Epidermal melanocyte (primary cell): ENCODE measurements around the gene NOMO2.
"Not testable (repeated sequence)": the region's sequence is repeated elsewhere in the genome, so short reads cannot be mapped to it uniquely, and the experiment has no call there.

ENCODE experiments used
- DNase-seq: peaks from one replicate; pipeline ENCODE4 v3.0.0; 2011; ENCODE audit warnings: low spot score; ENCODE audit not compliant: insufficient read length

Gene NOMO2

GRCh38 chr16:18561727-18562314 is at the start of gene NOMO2:
NOMO2 (minus strand) TSS chr16:18562097; CDS start chr16:18562040, 57 bp downstream.
- not testable (repeated sequence) for DNase-seq

GRCh38 chr16:18610147-18610803 is 48.4 kb upstream of the NOMO2 start:
- not testable (repeated sequence) for DNase-seq

GRCh38 chr16:18608271-18608670 is 46.4 kb upstream of the NOMO2 start:
- DNase-seq, result not testable (repeated sequence)

GRCh38 chr16:18603572-18604246 is 41.8 kb upstream of the NOMO2 start:
- DNase-seq, result not testable (repeated sequence)

GRCh38 chr16:18598582-18598981 is 36.7 kb upstream of the NOMO2 start:
- not testable (repeated sequence) for DNase-seq

GRCh38 chr16:18597734-18598133 is 35.8 kb upstream of the NOMO2 start:
- DNase-seq, result not testable (repeated sequence)

- not testable (repeated sequence) for DNase-seq
These were observed 35.4 kb upstream of the NOMO2 start for GRCh38 chr16:18597319-18597718.

- DNase-seq, result not testable (repeated sequence)
These were observed 33.9 kb upstream of the NOMO2 start for GRCh38 chr16:18595796-18596195.

- peak; percentile 7 for DNase-seq
These were observed 33.0 kb upstream of the NOMO2 start for GRCh38 chr16:18594880-18595279.

GRCh38 chr16:18593904-18594303 is 32.0 kb upstream of the NOMO2 start:
- DNase-seq, result not testable (repeated sequence)

GRCh38 chr16:18592982-18593381 is 31.1 kb upstream of the NOMO2 start:
- not testable (repeated sequence) for DNase-seq

- DNase-seq, result not testable (repeated sequence)
These were observed 30.0 kb upstream of the NOMO2 start for GRCh38 chr16:18591908-18592307.

GRCh38 chr16:18591441-18591840 is 29.5 kb upstream of the NOMO2 start:
- DNase-seq, result not testable (repeated sequence)

- not testable (repeated sequence) for DNase-seq
These were observed 27.9 kb upstream of the NOMO2 start for GRCh38 chr16:18589806-18590205.

GRCh38 chr16:18586560-18587540 is 25.0 kb upstream of the NOMO2 start:
- not testable (repeated sequence) for DNase-seq

- DNase-seq, result not testable (repeated sequence)
These were observed 23.9 kb upstream of the NOMO2 start for GRCh38 chr16:18585789-18586188.

- DNase-seq, result no peak
These were observed 21.0 kb upstream of the NOMO2 start for GRCh38 chr16:18582902-18583301.

GRCh38 chr16:18580396-18580795 is 18.5 kb upstream of the NOMO2 start:
- not testable (repeated sequence) for DNase-seq

GRCh38 chr16:18579261-18579660 is 17.4 kb upstream of the NOMO2 start:
- DNase-seq, result not testable (repeated sequence)

GRCh38 chr16:18577942-18578341 is 16.0 kb upstream of the NOMO2 start:
- DNase-seq, result not testable (repeated sequence)

GRCh38 chr16:18575945-18576344 is 14.0 kb upstream of the NOMO2 start:
- DNase-seq, result not testable (repeated sequence)
